Vagina (tissue), 2 donors: ENCODE results near the gene PTMA.
"Not testable (repeated sequence)": the region's sequence is repeated elsewhere in the genome, so short reads cannot be mapped to it uniquely, and the experiment has no call there.

Source experiments
- CTCF ChIP-seq, 3 experiments: fragments of 450-650 bp in 2 of 3; fragments of 200-600 bp in 1 of 3; sonication (generic) in 1 of 3; IDR thresholded peaks; one replicate each; pipeline ENCODE4 v1.5.1; 2017 to 2019; ENCODE audit warnings: antibody characterized with exemption in 3 of 3, mild to moderate bottlenecking in 2 of 3, moderate library complexity in 2 of 3
- POLR2A ChIP-seq, 2 donors: fragments of 450-650 bp; IDR thresholded peaks; one replicate each; pipeline ENCODE4 v1.6.1; 2017; ENCODE audit warnings: antibody characterized with exemption in 2 of 2, mild to moderate bottlenecking in 2 of 2, moderate library complexity in 2 of 2

- not testable (repeated sequence) for TF ChIP-seq CTCF, POLR2A (IDR thresholded peaks at IDR 0.05)
Measured at GRCh38 chr2:231749016-231749415, 40.7 kb downstream of the PTMA start.
